Ishikawa (cell line): ENCODE measurements around the gene IL1B.

Experiments
- CEBPB ChIP-seq: IDR thresholded peaks from 2 replicates; pipeline ENCODE4 v1.6.1; 2012
- CREB1 ChIP-seq: IDR thresholded peaks from 2 replicates; pipeline ENCODE4 v1.6.1; 2012; ENCODE audit warnings: low read depth
- EGR1 ChIP-seq: IDR thresholded peaks from 2 replicates; pipeline ENCODE4 v1.6.1; 2012
- EP300 ChIP-seq: IDR thresholded peaks from 2 replicates; pipeline ENCODE4 v1.6.1; 2012; ENCODE audit warnings: borderline replicate concordance
- FOXM1 ChIP-seq: IDR thresholded peaks from 2 replicates; pipeline ENCODE4 v1.6.1; 2012; ENCODE audit warnings: low read depth, borderline replicate concordance
- NFIC ChIP-seq: IDR thresholded peaks from 2 replicates; pipeline ENCODE4 v1.6.1; 2012
- RAD21 ChIP-seq: IDR thresholded peaks from 2 replicates; pipeline ENCODE4 v1.6.1; 2012; ENCODE audit warnings: low read depth
- TAF1 ChIP-seq: IDR thresholded peaks from 2 replicates; pipeline ENCODE4 v1.6.1; 2012; ENCODE audit warnings: low read depth, mild to moderate bottlenecking
- TCF12 ChIP-seq: IDR thresholded peaks from 2 replicates; pipeline ENCODE4 v1.6.1; 2012; ENCODE audit warnings: low read depth
- TEAD4 ChIP-seq: IDR thresholded peaks from 2 replicates; pipeline ENCODE4 v1.6.1; 2012
- YY1 ChIP-seq: IDR thresholded peaks from 2 replicates; pipeline ENCODE4 v1.6.1; 2012; ENCODE audit warnings: low read depth
- ZBTB7A ChIP-seq: IDR thresholded peaks from 2 replicates; pipeline ENCODE4 v1.6.1; 2012; ENCODE audit warnings: low read depth
- TF ChIP-seq, protein P1 (sequence below): IDR thresholded peaks from 2 replicates; pipeline ENCODE4 v1.6.1; 2012; ENCODE audit warnings: low read depth, mild to moderate bottlenecking
- TF ChIP-seq, protein P2 (sequence below): IDR thresholded peaks from 2 replicates; pipeline ENCODE4 v1.6.1; 2012

DNA sequence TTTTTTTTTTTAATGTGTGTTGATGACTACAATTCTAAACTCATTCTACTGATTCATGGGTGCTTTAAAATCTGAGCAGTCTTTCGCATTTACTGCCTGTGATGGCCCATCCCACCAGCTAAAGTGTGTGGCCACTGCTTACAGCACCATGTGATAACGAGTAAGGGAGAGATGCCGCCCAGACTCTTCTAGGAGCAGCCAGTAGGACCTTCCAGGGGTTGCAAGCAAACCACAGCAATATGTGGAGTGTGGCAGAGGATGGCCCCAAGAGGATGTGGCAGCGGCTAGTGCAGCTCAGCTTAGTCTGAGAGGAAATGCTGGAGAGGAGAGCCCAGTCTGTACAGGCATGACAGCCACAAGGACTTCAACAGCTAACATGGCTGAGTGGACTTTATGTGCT, 14.9 kb downstream of the IL1B start:
- TF ChIP-seq EP300 = no peak
- no peak for TF ChIP-seq TAF1
- TF ChIP-seq FOXM1 = no peak
- TF ChIP-seq, protein P1, sequence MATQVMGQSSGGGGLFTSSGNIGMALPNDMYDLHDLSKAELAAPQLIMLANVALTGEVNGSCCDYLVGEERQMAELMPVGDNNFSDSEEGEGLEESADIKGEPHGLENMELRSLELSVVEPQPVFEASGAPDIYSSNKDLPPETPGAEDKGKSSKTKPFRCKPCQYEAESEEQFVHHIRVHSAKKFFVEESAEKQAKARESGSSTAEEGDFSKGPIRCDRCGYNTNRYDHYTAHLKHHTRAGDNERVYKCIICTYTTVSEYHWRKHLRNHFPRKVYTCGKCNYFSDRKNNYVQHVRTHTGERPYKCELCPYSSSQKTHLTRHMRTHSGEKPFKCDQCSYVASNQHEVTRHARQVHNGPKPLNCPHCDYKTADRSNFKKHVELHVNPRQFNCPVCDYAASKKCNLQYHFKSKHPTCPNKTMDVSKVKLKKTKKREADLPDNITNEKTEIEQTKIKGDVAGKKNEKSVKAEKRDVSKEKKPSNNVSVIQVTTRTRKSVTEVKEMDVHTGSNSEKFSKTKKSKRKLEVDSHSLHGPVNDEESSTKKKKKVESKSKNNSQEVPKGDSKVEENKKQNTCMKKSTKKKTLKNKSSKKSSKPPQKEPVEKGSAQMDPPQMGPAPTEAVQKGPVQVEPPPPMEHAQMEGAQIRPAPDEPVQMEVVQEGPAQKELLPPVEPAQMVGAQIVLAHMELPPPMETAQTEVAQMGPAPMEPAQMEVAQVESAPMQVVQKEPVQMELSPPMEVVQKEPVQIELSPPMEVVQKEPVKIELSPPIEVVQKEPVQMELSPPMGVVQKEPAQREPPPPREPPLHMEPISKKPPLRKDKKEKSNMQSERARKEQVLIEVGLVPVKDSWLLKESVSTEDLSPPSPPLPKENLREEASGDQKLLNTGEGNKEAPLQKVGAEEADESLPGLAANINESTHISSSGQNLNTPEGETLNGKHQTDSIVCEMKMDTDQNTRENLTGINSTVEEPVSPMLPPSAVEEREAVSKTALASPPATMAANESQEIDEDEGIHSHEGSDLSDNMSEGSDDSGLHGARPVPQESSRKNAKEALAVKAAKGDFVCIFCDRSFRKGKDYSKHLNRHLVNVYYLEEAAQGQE = no peak
- no peak for TF ChIP-seq TCF12
- no peak for TF ChIP-seq EGR1
- TF ChIP-seq CREB1 = no peak
- TF ChIP-seq TEAD4 = no peak
- TF ChIP-seq CEBPB = no peak
- TF ChIP-seq NFIC = no peak
- TF ChIP-seq, protein P2, sequence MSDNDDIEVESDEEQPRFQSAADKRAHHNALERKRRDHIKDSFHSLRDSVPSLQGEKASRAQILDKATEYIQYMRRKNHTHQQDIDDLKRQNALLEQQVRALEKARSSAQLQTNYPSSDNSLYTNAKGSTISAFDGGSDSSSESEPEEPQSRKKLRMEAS = no peak
- TF ChIP-seq ZBTB7A = no peak
- no peak for TF ChIP-seq RAD21
- no peak for TF ChIP-seq YY1
